Pancreas (tissue), 10 donors: ENCODE results near the gene RASGRF1. TPM values are rescaled to one million over a fixed set of nuclear protein-coding genes. Genes with fewer than 3 reads are reported as not detected.
A peak's percentile ranks its signal among the peaks of the same experiment; 100 is the strongest.

Source experiments
- ATAC-seq, 4 donors: fragments of 200-7000 bp; cut with Tn5 transposase; one replicate each; pipeline versions ENCODE4 v1.8.0 to v1.9.1; 2020; ENCODE audit warnings: mild to moderate bottlenecking in 4 of 4, moderate library complexity in 4 of 4
- DNase-seq, 6 donors: peaks; one replicate each; pipeline ENCODE4 v3.0.0-alpha.2; 2020
- FAIRE-seq: peaks from 2 replicates; lab custom pipeline; 2012; peaks lifted over from hg19 to GRCh38; lab: Jason Lieb, UNC
- H3K27ac ChIP-seq, 4 donors: fragments of 200-600 bp; sonication (generic); 1 replicate in 3 of 4; 2 replicates in 1 of 4; pipeline versions ENCODE4 v1.5.0 to v1.8.0; 2020
- H3K27me3 ChIP-seq, 4 donors: fragments of 200-600 bp; one replicate each; pipeline ENCODE4 v1.8.0; 2021
- H3K36me3 ChIP-seq, 3 donors: fragments of 200-600 bp; sonication (generic) in 1 of 3; one replicate each; pipeline versions ENCODE4 v1.5.0 to v1.8.0; 2020 to 2021
- H3K4me1 ChIP-seq, 3 donors: fragments of 200-600 bp; one replicate each; pipeline ENCODE4 v1.8.0; 2021
- H3K4me3 ChIP-seq, 4 donors: fragments of 200-600 bp; sonication (generic) in 2 of 4; one replicate each; pipeline versions ENCODE4 v1.5.0 to v1.8.0; 2020 to 2021
- H3K9me3 ChIP-seq, 4 donors: fragments of 200-600 bp; one replicate each; pipeline ENCODE4 v1.8.0; 2021
- CTCF ChIP-seq, 4 donors: fragments of 200-600 bp; sonication (generic) in 3 of 4; IDR thresholded peaks; one replicate each; pipeline versions ENCODE4 v1.5.0 to v1.8.0; 2021; ENCODE audit warnings: antibody characterized with exemption in 4 of 4
- WGBS, 2 donors: extraction: QIAGEN DNeasy Blood & Tissue Kit; methylation state at CpG; one replicate each; pipeline ENCODE4 v1.1.7; 2013; 5-methylcytosine and 5-hydroxymethylcytosine counted together
- intact Hi-C, 3 donors: fragments of 100-400 bp; cut with DNase I; formaldehyde crosslinking; loops; one replicate each; pipeline versions ENCODE4 v1.11.1 to v1.14.2; 2022
- polyA plus RNA-seq, 2 donors: library from polyadenylated mRNA; stranded (reverse); fragments of 200-250 nt; gene quantifications; one replicate each; pipeline ENCODE4 v1.2.3, GENCODE V29; 2013
- total RNA-seq, 6 donors: library from RNA; stranded (reverse); fragmentation: NEBNext Ultra II Directional in 4 of 6; extraction: Animal tissue kit (Norgen Biotek cat#: 25700) in 4 of 6; gene quantifications; one replicate each; pipeline versions ENCODE4 v1.2.1 to v1.2.4, GENCODE V29; 2021 to 2023
- donor health status: healthy with polysubstance abuse.
- donor health status: DM: no; HTN: no; CAD: no; lungs with moderate emphysema.
- donor health status: DM: no; HTN: no; CAD: no.
- donor health status: control.
- donor health status: control.
- donor health status: Bipolar disorder and iron deficiency.
- donor health status: DM: yes; HTN: yes; CAD: no.
- donor health status: DM: no; HTN: no; CAD: no.
- donor health status: DM: no; HTN: no; CAD: no.
- donor health status: DM: yes; HTN: yes; CAD: no.

RASGRF1 gene
- total and polyA plus RNA-seq, 8 donors = 0.35 to 8.4 (median 2.1) TPM

- peak in 1 of 4 donors; percentile 41 for ATAC-seq
- no peak for DNase-seq
- no peak for TF ChIP-seq CTCF (IDR thresholded peaks at IDR 0.05)
- H3K9me3 ChIP-seq = no peaks in the 10 kb centered on the region
- H3K4me1 ChIP-seq = no peaks in the 10 kb centered on the region
- 84 to 90% methylated on average over 6 of the region's 6 CpGs for WGBS, 2 donors
- H3K36me3 ChIP-seq = peaks cover 0 to 8% (median 0%) of the 10 kb centered on the region in 3 donors
- no peak for FAIRE-seq
- H3K27ac ChIP-seq = peak overlapping the region in 1 of 4 donors; percentile 27
- H3K27me3 ChIP-seq = no peaks in the 10 kb centered on the region
- intact Hi-C loops = loop anchor here in 1 of 3 donors (10.0 kb wide), 1 partner anchor 46 kb away; no protein-coding TSS in a partner anchor
- no peak overlapping the region for H3K4me3 ChIP-seq
Observed at GRCh38 chr15:78938658-78939488, 151.7 kb downstream of the RASGRF1 start.

- H3K4me1 ChIP-seq = no peaks in the 10 kb centered on the region
Observed at GRCh38 chr15:78937132-78937739, 153.3 kb downstream of the RASGRF1 start.

GRCh38 chr15:78934655-78935023 lies 155.9 kb downstream of the RASGRF1 start:
- 74 to 77% methylated on average over 5 of the region's 5 CpGs for WGBS, 2 donors
- no peak for DNase-seq
- Histone ChIP-seq H3K27me3 (no peaks in the 10 kb centered on the region), H3K27ac (no peak overlapping the region), H3K36me3 (peaks cover 0 to 8% (median 0%) of the 10 kb centered on the region in 3 donors), H3K4me1 (no peaks in the 10 kb centered on the region), H3K4me3 (no peak overlapping the region), H3K9me3 (no peaks in the 10 kb centered on the region)
- no peak for ATAC-seq
- intact Hi-C loops = loop anchor here in 1 of 3 donors (10.0 kb wide), 1 partner anchor 50 kb away; no protein-coding TSS in a partner anchor
- no peak for TF ChIP-seq CTCF (IDR thresholded peaks at IDR 0.05)
- no peak for FAIRE-seq

More at GRCh38 chr15:78937132-78937739, 153.3 kb downstream of the RASGRF1 start:
- ATAC-seq (peak in 3 of 4 donors; percentile 14 to 31 (median 30)), FAIRE-seq (no peak), DNase-seq (no peak)
- intact Hi-C loops = loop anchor here in 1 of 3 donors (10.0 kb wide), 1 partner anchor 48 kb away; no protein-coding TSS in a partner anchor
- WGBS, 2 donors = 77 to 86% methylated on average over 14 of the region's 14 CpGs
- Histone ChIP-seq H3K9me3 (no peaks in the 10 kb centered on the region), H3K27ac (peak overlapping the region in 1 of 4 donors; percentile 28), H3K27me3 (no peaks in the 10 kb centered on the region), H3K36me3 (peaks cover 0 to 8% (median 0%) of the 10 kb centered on the region in 3 donors), H3K4me3 (no peak overlapping the region)
- TF ChIP-seq CTCF (IDR thresholded peaks at IDR 0.05) = no peak

- no peak overlapping the region for H3K27ac ChIP-seq
- no peaks in the 10 kb centered on the region for H3K4me1 ChIP-seq
- TF ChIP-seq CTCF (IDR thresholded peaks at IDR 0.05) = no peak
- intact Hi-C loops = loop anchor here in 1 of 3 donors (10.0 kb wide), 1 partner anchor 51 kb away; no protein-coding TSS in a partner anchor
- 76 to 83% methylated on average over 20 of the region's 20 CpGs for WGBS, 2 donors
- ATAC-seq = peak in 1 of 4 donors; percentile 32
- FAIRE-seq = no peak
- H3K36me3 ChIP-seq = peaks cover 0 to 8% (median 0%) of the 10 kb centered on the region in 3 donors
- no peaks in the 10 kb centered on the region for H3K27me3 ChIP-seq
- no peaks in the 10 kb centered on the region for H3K9me3 ChIP-seq
- H3K4me3 ChIP-seq = no peak overlapping the region
- DNase-seq = no peak
Observed at GRCh38 chr15:78933823-78934654, 156.5 kb downstream of the RASGRF1 start.
